K562 (cell line): ENCODE results near the gene NPC1. TPM values are rescaled to one million over a fixed set of nuclear protein-coding genes. Genes with fewer than 3 reads are reported as not detected.
A peak's percentile ranks its signal among the peaks of the same experiment; 100 is the strongest.

Source experiments
- ATAC-seq: fragments of 200-7000 bp; cut with Tn5 transposase; 3 replicates; pipeline ENCODE4 v1.9.1; 2020; ENCODE audit warnings: moderate library complexity
- BruUV-seq: library from RNA; stranded (reverse); fragments of 400-500 nt; replicated peaks from 2 replicates; lab custom pipeline; 2021; lab: Mats Ljungman, UMichigan
- CTCF ChIA-PET: fragments of 300-600 bp; formaldehyde crosslinking; extraction: SDS; loops from one replicate; lab custom pipeline; 2021; ENCODE audit warnings: low intra/inter-chr PET ratio; lab: Yijun Ruan, JAX
- POLR2A ChIA-PET: fragments of 300-600, 350-650 bp; sonication (Branson Sonifier 250); formaldehyde crosslinking; extraction: SDS; loops from one replicate; lab custom pipeline; 2021; ENCODE audit warnings: antibody characterized with exemption, inconsistent platforms; lab: Yijun Ruan, JAX
- DNase-seq, 4 experiments: peaks; one replicate each; pipeline versions ENCODE4 v3.0.0 to v3.0.0-alpha.2; 2011 to 2018; ENCODE audit warnings: low spot score in 3 of 4, mixed read lengths in 3 of 4; ENCODE audit errors: extremely low read depth in 1 of 4
- FAIRE-seq: peaks from 2 replicates; lab custom pipeline; 2011; peaks lifted over from hg19 to GRCh38; lab: Jason Lieb, UNC
- H2AFZ ChIP-seq: 2 replicates; pipeline ENCODE4 v1.6.0; 2011; ENCODE audit warnings: low read depth, low read length, control low read depth, inconsistent platforms
- H3K27ac ChIP-seq: fragments of 200-600 bp; 3 replicates; pipeline ENCODE4 v1.8.0; 2011; ENCODE audit warnings: low read depth, mild to moderate bottlenecking, control low read depth, inconsistent platforms, low read length, moderate library complexity, mixed read lengths; ENCODE audit errors: extremely low read depth
- H3K27me3 ChIP-seq, 2 experiments: fragments of 300-600 bp in 1 of 2; 2 replicates in 1 of 2; 3 replicates in 1 of 2; pipeline versions ENCODE4 v1.6.0 to v1.8.0; 2011; ENCODE audit warnings: inconsistent platforms in 2 of 2, low read length in 2 of 2, mild to moderate bottlenecking in 1 of 2, mixed read lengths in 1 of 2, moderate library complexity in 1 of 2; ENCODE audit not compliant: control insufficient read depth in 2 of 2, insufficient read depth in 2 of 2
- H3K36me3 ChIP-seq: fragments of 300-600 bp; 3 replicates; pipeline ENCODE4 v1.8.0; 2011; ENCODE audit warnings: mild to moderate bottlenecking, low read length, inconsistent platforms; ENCODE audit not compliant: control insufficient read depth, insufficient read depth
- H3K4me1 ChIP-seq, 2 experiments: fragments of 200-600 bp in 1 of 2; replicated peaks in 1 of 2; 2 replicates in 1 of 2; 3 replicates in 1 of 2; pipeline versions ENCODE4 v1.5.1 to v1.8.0; 2011; ENCODE audit warnings: inconsistent platforms in 2 of 2, low read length in 2 of 2, mild to moderate bottlenecking in 1 of 2, mixed read lengths in 1 of 2, moderate library complexity in 1 of 2; ENCODE audit not compliant: control insufficient read depth in 2 of 2, insufficient read depth in 2 of 2
- H3K4me2 ChIP-seq: 2 replicates; pipeline ENCODE4 v1.6.1; 2011; ENCODE audit warnings: low read length, control low read depth, inconsistent platforms, mixed read lengths; ENCODE audit not compliant: insufficient read depth
- H3K4me3 ChIP-seq: fragments of 200-600 bp; sonication (generic), shearing (Covaris generic); 2 replicates; pipeline ENCODE4 v1.5.1; 2016; ENCODE audit warnings: control low read depth, inconsistent platforms
- H3K79me2 ChIP-seq: fragments of 200-600 bp; 3 replicates; pipeline ENCODE4 v1.8.0; 2011; ENCODE audit warnings: low read length, inconsistent platforms; ENCODE audit not compliant: control insufficient read depth, insufficient read depth
- H3K9ac ChIP-seq, 2 experiments: 2 replicates each; pipeline versions ENCODE4 v1.6.0 to v1.6.1; 2011; ENCODE audit warnings: low read depth in 2 of 2, low read length in 2 of 2, control low read depth in 1 of 2, inconsistent platforms in 1 of 2, mild to moderate bottlenecking in 1 of 2, mixed read lengths in 1 of 2; ENCODE audit not compliant: insufficient read depth in 1 of 2
- H3K9me1 ChIP-seq: one replicate; pipeline ENCODE4 v1.6.0; 2011; ENCODE audit warnings: inconsistent platforms, mild to moderate bottlenecking, low read length, moderate library complexity; ENCODE audit not compliant: control insufficient read depth, insufficient read depth
- H3K9me3 ChIP-seq: replicated peaks from 2 replicates; pipeline ENCODE4 v1.5.1; 2011; ENCODE audit warnings: low read depth, low read length, inconsistent platforms; ENCODE audit not compliant: control insufficient read depth, insufficient read depth
- H4K20me1 ChIP-seq: replicated peaks from 2 replicates; pipeline ENCODE4 v1.6.1; 2011; ENCODE audit warnings: low read length, inconsistent platforms, mixed read lengths; ENCODE audit not compliant: control insufficient read depth, insufficient read depth
- ATF3 ChIP-seq, 2 experiments: fragments of 450-650 bp in 1 of 2; sonication (generic) in 1 of 2; formaldehyde crosslinking in 1 of 2; IDR thresholded peaks in 1 of 2; conservative IDR thresholded peaks in 1 of 2; 2 replicates each; pipeline versions ENCODE4 v1.6.1 to v1.8.1; 2016 to 2023; ENCODE audit warnings: mild to moderate bottlenecking in 2 of 2, moderate library complexity in 2 of 2, inconsistent platforms in 1 of 2, missing genetic modification reagents in 1 of 2
- whole genome bisulfite sequencing: fragments of 100-300 bp; shearing (Covaris generic); methylation state at CpG from one replicate; pipeline ENCODE4 v1.1.6; 2016; ENCODE audit warnings: low coverage, mixed read lengths; ENCODE audit not compliant: insufficient coverage; ENCODE audit errors: missing lambda C conversion rate; 5-methylcytosine and 5-hydroxymethylcytosine counted together
- in situ Hi-C: fragments of 300-500 bp; cut with MboI; formaldehyde crosslinking; loops from 4 replicates; pipeline ENCODE4 v1.15.0; 2018; ENCODE audit warnings: inconsistent platforms, mixed read lengths
- intact Hi-C: fragments of 100-400 bp; cut with micrococcal nuclease; formaldehyde crosslinking; loops from 2 replicates; pipeline ENCODE4 v1.14.2; 2022
- polyA plus RNA-seq, 8 experiments: library from polyadenylated mRNA; depleted of rRNA in 4 of 8; stranded (reverse) in 5 of 8; unstranded in 3 of 8; fragments of >200 nt; fragmentation: Nextera tagmentation in 2 of 8; fragmentation: Illumina TruSeq in 1 of 8; extraction: Ambion mirVana in 2 of 8; extraction: Trizol in 1 of 8; gene quantifications; 2 replicates each; pipeline versions ENCODE4 v1.2.1 to v1.2.3, GENCODE V29; 2011 to 2014; ENCODE audit warnings: inconsistent platforms in 1 of 8, missing spikeins in 1 of 8
- total RNA-seq, 7 experiments: library from RNA; depleted of rRNA in 6 of 7; stranded (reverse); fragments of >200 nt in 6 of 7; fragmentation: Illumina TruSeq in 2 of 7; extraction: Trizol in 2 of 7; gene quantifications; 2 replicates each; pipeline versions ENCODE4 v1.2.1 to v1.2.3, GENCODE V29; 2011 to 2021; ENCODE audit warnings: low replicate concordance in 1 of 7
- TF ChIP-seq, protein P1 (sequence below): fragments of 450-650 bp; IDR thresholded peaks from 2 replicates; pipeline ENCODE4 v1.6.1; 2017; ENCODE audit warnings: antibody characterized with exemption

Gene NPC1
- total and polyA plus RNA-seq, 9 of the 15 experiments (the other 6 are each of a cell fraction or from before 2014, with no cell fraction given) = 17.1 to 45.9 (median 27.6) TPM

DNA sequence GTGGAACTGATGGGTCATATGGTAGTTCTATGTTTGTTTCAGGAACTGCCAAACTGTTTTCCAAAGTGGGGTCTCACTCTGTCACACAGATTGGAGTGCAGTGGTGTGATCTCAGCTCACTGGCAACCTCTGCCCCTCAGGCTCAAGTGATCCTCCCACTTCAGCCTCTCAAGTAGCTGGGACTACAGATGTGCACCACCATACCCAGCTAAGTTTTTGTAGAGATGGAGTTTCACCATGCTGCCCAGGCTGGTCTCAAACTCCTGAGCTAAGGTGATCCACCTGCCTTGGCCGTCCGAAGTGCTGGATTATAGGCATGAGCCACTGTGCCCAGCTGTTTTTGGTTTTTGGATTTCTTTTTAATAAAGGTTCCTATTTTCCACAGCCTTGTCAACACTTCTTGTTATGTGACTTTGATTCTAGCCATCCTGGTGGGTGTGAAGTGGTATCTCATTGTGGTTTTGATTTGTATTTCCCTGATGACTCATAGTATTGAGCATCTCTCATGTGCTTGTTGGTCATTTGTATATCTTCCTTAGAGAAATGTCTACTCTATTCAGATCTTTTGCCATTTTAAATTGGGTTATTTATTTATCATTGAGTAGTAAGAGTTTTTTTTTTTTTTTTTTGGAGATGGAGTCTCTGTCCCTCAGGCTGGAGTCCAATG lies 22.8 kb downstream of the NPC1 start:
- no TSS peak for BruUV-seq
- Histone ChIP-seq H3K4me2 (no peak overlapping the region), H3K27ac (no peak overlapping the region), H3K79me2 (no peaks in the 10 kb centered on the region), H3K4me1 (no peaks in the 10 kb centered on the region), H2AFZ (no peak overlapping the region), H3K9ac (no peak overlapping the region), H4K20me1 (no peaks in the 10 kb centered on the region), H3K27me3 (no peaks in the 10 kb centered on the region), H3K9me3 (no peaks in the 10 kb centered on the region), H3K36me3 (peaks cover 77% of the 10 kb centered on the region), H3K4me3 (no peak overlapping the region), H3K9me1 (no peaks in the 10 kb centered on the region)
- intact Hi-C loops (no loop called here), in situ Hi-C loops (no loop called here)
- 89% methylated on average over 2 of the region's 2 CpGs for WGBS
- POLR2A ChIA-PET = interaction anchor here (0.9 to 1.5 kb wide), 3 partner anchors 8 to 15 kb away, joined by 3 to 4 read pairs (median 3); no protein-coding TSS in a partner anchor
- CTCF ChIA-PET = no interaction called here
- TF ChIP-seq ATF3 (IDR thresholded peaks at IDR 0.05) (peak; percentile 59), ATF3 (CRISPR knock-in tag; conservative IDR thresholded peaks at IDR 0.05) (no peak)
- TF ChIP-seq, protein P1, sequence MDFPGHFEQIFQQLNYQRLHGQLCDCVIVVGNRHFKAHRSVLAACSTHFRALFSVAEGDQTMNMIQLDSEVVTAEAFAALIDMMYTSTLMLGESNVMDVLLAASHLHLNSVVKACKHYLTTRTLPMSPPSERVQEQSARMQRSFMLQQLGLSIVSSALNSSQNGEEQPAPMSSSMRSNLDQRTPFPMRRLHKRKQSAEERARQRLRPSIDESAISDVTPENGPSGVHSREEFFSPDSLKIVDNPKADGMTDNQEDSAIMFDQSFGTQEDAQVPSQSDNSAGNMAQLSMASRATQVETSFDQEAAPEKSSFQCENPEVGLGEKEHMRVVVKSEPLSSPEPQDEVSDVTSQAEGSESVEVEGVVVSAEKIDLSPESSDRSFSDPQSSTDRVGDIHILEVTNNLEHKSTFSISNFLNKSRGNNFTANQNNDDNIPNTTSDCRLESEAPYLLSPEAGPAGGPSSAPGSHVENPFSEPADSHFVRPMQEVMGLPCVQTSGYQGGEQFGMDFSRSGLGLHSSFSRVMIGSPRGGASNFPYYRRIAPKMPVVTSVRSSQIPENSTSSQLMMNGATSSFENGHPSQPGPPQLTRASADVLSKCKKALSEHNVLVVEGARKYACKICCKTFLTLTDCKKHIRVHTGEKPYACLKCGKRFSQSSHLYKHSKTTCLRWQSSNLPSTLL = no peak
- FAIRE-seq (no peak), ATAC-seq (no peak), DNase-seq (no peak)
